HCT116 (cell line): ENCODE results near the gene RXRA. TPM values are rescaled to one million over a fixed set of nuclear protein-coding genes. Genes with fewer than 3 reads are reported as not detected.
A peak's percentile ranks its signal among the peaks of the same experiment; 100 is the strongest.

Experiments
- ATAC-seq: fragments of 200-7000 bp; cut with Tn5 transposase; 2 replicates; pipeline ENCODE4 v1.9.1; 2020; ENCODE audit warnings: mild to moderate bottlenecking, moderate library complexity
- BruUV-seq: library from RNA; stranded (reverse); fragments of 400-500 nt; replicated peaks from 2 replicates; lab custom pipeline; 2021; lab: Mats Ljungman, UMichigan
- CTCF ChIA-PET: fragments of 300-600 bp; sonication (Branson Sonifier 250); formaldehyde crosslinking; loops from one replicate; lab custom pipeline; 2021; ENCODE audit warnings: antibody characterized with exemption; lab: Charles Lee
- POLR2A ChIA-PET: fragments of 300-600, 350-600 bp; sonication (Branson Sonifier 250); formaldehyde crosslinking; loops from one replicate; lab custom pipeline; 2021; ENCODE audit warnings: antibody characterized with exemption; lab: Charles Lee
- RAD21 ChIA-PET, 2 experiments: fragments of 300-600 bp; sonication (Branson Sonifier 250); formaldehyde crosslinking; loops; one replicate each; lab custom pipeline; 2023; ENCODE audit warnings: low total read pairs in 2 of 2; ENCODE audit not compliant: uncharacterized antibody in 2 of 2, unreplicated experiment in 2 of 2, low non-redundant PET in 1 of 2; lab: Charles Lee
- DNase-seq: peaks from one replicate; pipeline ENCODE4 v3.0.0-alpha.2; 2010; ENCODE audit warnings: low read depth, low spot score
- H2AFZ ChIP-seq: fragments of 200-600 bp; shearing (Covaris generic), sonication (generic); 2 replicates; pipeline ENCODE4 v1.6.1; 2017; ENCODE audit warnings: low read depth, mixed run types, mixed read lengths, antibody characterized with exemption, low read length; ENCODE audit not compliant: poor library complexity, severe bottlenecking
- H3K27ac ChIP-seq: 2 replicates; pipeline ENCODE4 v1.5.1; 2012; ENCODE audit warnings: low read depth, low read length
- H3K27me3 ChIP-seq: fragments of 200-600 bp; sonication (generic); 2 replicates; pipeline ENCODE4 v1.6.1; 2016; ENCODE audit warnings: mixed run types, low read length, mixed read lengths; ENCODE audit not compliant: insufficient read depth
- H3K36me3 ChIP-seq, 2 experiments: fragments of 200-500 bp in 1 of 2; fragments of 200-600 bp in 1 of 2; sonication (Bioruptor generic) in 1 of 2; sonication (generic) in 1 of 2; 2 replicates each; pipeline versions ENCODE4 v1.5.1 to v1.6.1; 2014 to 2016; ENCODE audit warnings: low read length in 2 of 2, inconsistent platforms in 1 of 2, mixed read lengths in 1 of 2, mixed run types in 1 of 2; ENCODE audit not compliant: insufficient read depth in 2 of 2, control insufficient read depth in 1 of 2
- H3K4me1 ChIP-seq, 2 experiments: fragments of 200-600 bp in 1 of 2; sonication (generic) in 1 of 2; 2 replicates each; pipeline versions ENCODE4 v1.5.1 to v1.6.1; 2012 to 2017; ENCODE audit warnings: low read length in 2 of 2, inconsistent platforms in 1 of 2, mild to moderate bottlenecking in 1 of 2, mixed read lengths in 1 of 2, mixed run types in 1 of 2, moderate library complexity in 1 of 2; ENCODE audit not compliant: insufficient read depth in 2 of 2, control insufficient read depth in 1 of 2
- H3K4me2 ChIP-seq: fragments of 200-600 bp; sonication (generic); 2 replicates; pipeline ENCODE4 v1.6.1; 2017; ENCODE audit warnings: mixed run types, low read length, mixed read lengths
- H3K4me3 ChIP-seq, 2 experiments: fragments of 200-600 bp in 1 of 2; sonication (generic) in 1 of 2; replicated peaks in 1 of 2; 2 replicates each; pipeline ENCODE4 v1.5.1; 2011 to 2016; ENCODE audit warnings: low read length in 2 of 2, control low read depth in 1 of 2, low read depth in 1 of 2, mild to moderate bottlenecking in 1 of 2, mixed read lengths in 1 of 2, mixed run types in 1 of 2
- H3K79me2 ChIP-seq: fragments of 200-600 bp; sonication (generic); 2 replicates; pipeline ENCODE4 v1.6.1; 2017; ENCODE audit warnings: mild to moderate bottlenecking, mixed run types, low read length, moderate library complexity, mixed read lengths; ENCODE audit not compliant: insufficient read depth
- H3K9ac ChIP-seq: fragments of 200-600 bp; sonication (generic); 2 replicates; pipeline ENCODE4 v1.6.1; 2016; ENCODE audit warnings: low read length, mixed read lengths
- H3K9me2 ChIP-seq: fragments of 200-600 bp; sonication (generic), shearing (Covaris generic); 2 replicates; pipeline ENCODE4 v1.6.1; 2017; ENCODE audit warnings: mixed run types, mild to moderate bottlenecking, moderate library complexity; ENCODE audit not compliant: insufficient read depth
- H3K9me3 ChIP-seq, 2 experiments: fragments of 200-500 bp in 1 of 2; fragments of 200-600 bp in 1 of 2; sonication (Bioruptor generic) in 1 of 2; sonication (generic) in 1 of 2; 2 replicates each; pipeline ENCODE4 v1.6.1; 2014 to 2017; ENCODE audit warnings: low read length in 2 of 2, mixed read lengths in 2 of 2, inconsistent platforms in 1 of 2, low read depth in 1 of 2, mild to moderate bottlenecking in 1 of 2, mixed run types in 1 of 2, moderate library complexity in 1 of 2; ENCODE audit not compliant: control insufficient read depth in 1 of 2, insufficient read depth in 1 of 2
- H4K20me1 ChIP-seq: fragments of 200-600 bp; sonication (generic), shearing (Covaris generic); 2 replicates; pipeline ENCODE4 v1.6.1; 2017; ENCODE audit warnings: mixed run types, mild to moderate bottlenecking, moderate library complexity; ENCODE audit not compliant: insufficient read depth
- CBX3 ChIP-seq: IDR thresholded peaks from 2 replicates; pipeline ENCODE4 v1.6.1; 2012; ENCODE audit warnings: low read depth
- CEBPB ChIP-seq: IDR thresholded peaks from 2 replicates; pipeline ENCODE4 v1.6.1; 2012; ENCODE audit warnings: low read depth
- EGR1 ChIP-seq: IDR thresholded peaks from 2 replicates; pipeline ENCODE4 v1.6.1; 2012; ENCODE audit warnings: low read depth
- EZH2 ChIP-seq: fragments of 200-600 bp; sonication (generic); IDR thresholded peaks from 2 replicates; pipeline ENCODE4 v1.6.1; 2017; ENCODE audit warnings: antibody characterized with exemption, mixed run types
- EZH2phosphoT487 ChIP-seq: fragments of 200-600 bp; IDR thresholded peaks from 2 replicates; pipeline ENCODE4 v1.6.1; 2018; ENCODE audit warnings: antibody characterized with exemption, borderline replicate concordance
- FOSL1 ChIP-seq: IDR thresholded peaks from 2 replicates; pipeline ENCODE4 v1.6.1; 2012; ENCODE audit warnings: low read depth
- POLR2A ChIP-seq: IDR thresholded peaks from 2 replicates; pipeline ENCODE4 v1.7.0; 2011; ENCODE audit warnings: borderline replicate concordance; ENCODE audit not compliant: insufficient read depth, insufficient read length; ENCODE audit errors: extremely low read depth
- POLR2AphosphoS5 ChIP-seq: IDR thresholded peaks from 2 replicates; pipeline ENCODE4 v1.6.1; 2011; ENCODE audit warnings: mild to moderate bottlenecking, low read depth, low read length, moderate library complexity
- RAD21 ChIP-seq: IDR thresholded peaks from 2 replicates; pipeline ENCODE4 v1.6.1; 2012; ENCODE audit warnings: low read depth, mild to moderate bottlenecking
- SIN3A ChIP-seq: IDR thresholded peaks from 2 replicates; pipeline ENCODE4 v1.6.1; 2012; ENCODE audit warnings: low read depth
- SP1 ChIP-seq: IDR thresholded peaks from 2 replicates; pipeline ENCODE4 v1.6.1; 2012; ENCODE audit warnings: low read depth
- SRF ChIP-seq: IDR thresholded peaks from 2 replicates; pipeline ENCODE4 v1.6.1; 2012; ENCODE audit warnings: low read depth
- TCF7L2 ChIP-seq: IDR thresholded peaks from 2 replicates; pipeline ENCODE4 v1.7.0; 2011; ENCODE audit warnings: borderline replicate concordance, inconsistent platforms; ENCODE audit not compliant: insufficient read depth, insufficient read length; ENCODE audit errors: extremely low read depth
- YY1 ChIP-seq: IDR thresholded peaks from 2 replicates; pipeline ENCODE4 v1.6.1; 2011; ENCODE audit warnings: low read length, low read depth, moderate library complexity, mild to moderate bottlenecking; ENCODE audit not compliant: insufficient replicate concordance; ENCODE audit errors: extremely low read depth
- ZBTB33 ChIP-seq: IDR thresholded peaks from 2 replicates; pipeline ENCODE4 v1.6.1; 2011; ENCODE audit warnings: mild to moderate bottlenecking, low read length, moderate library complexity; ENCODE audit not compliant: insufficient replicate concordance; ENCODE audit errors: extremely low read depth
- ZFX ChIP-seq: fragments of 450-650 bp; IDR thresholded peaks from 2 replicates; pipeline ENCODE4 v1.6.1; 2017
- intact Hi-C: fragments of 100-400 bp; cut with micrococcal nuclease; formaldehyde crosslinking; loops from 2 replicates; pipeline ENCODE4 v1.10.0; 2022
- total RNA-seq: library from RNA; stranded (reverse); gene quantifications from one replicate; pipeline ENCODE4 v1.2.1, GENCODE V29; 2021; ENCODE audit not compliant: unreplicated experiment

RXRA gene
- total RNA-seq, 1 experiment from 2014 or later = 43.9 TPM

DNA sequence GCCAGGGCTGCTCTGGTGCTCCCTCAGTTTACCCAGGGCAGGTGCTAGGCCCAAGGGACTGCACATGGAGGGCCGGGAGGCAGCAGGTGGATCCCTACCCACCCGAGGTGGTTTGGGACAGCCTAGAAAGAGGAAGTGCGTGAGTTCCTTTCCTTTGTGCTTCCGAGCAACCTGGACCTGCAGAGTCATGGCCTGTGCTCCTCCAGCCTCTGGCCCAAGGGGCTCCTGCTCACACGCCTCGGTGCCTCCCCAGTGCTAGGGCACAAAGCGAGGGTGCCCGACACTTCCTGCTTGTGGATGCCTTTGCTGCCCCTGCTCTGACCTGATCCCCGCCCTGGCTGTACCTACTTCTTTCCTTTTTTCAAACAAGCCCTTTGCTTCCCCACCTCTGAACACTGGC, 79.3 kb downstream of the RXRA start:
- H3K9me3 ChIP-seq = no peaks in the 10 kb centered on the region
- peak overlapping the region; percentile 82 for H3K4me2 ChIP-seq
- intact Hi-C loops = no loop called here
- no peak for ATAC-seq
- peaks cover 17 to 43% of the 10 kb centered on the region in 2 experiments for H3K4me1 ChIP-seq
- ChIA-PET CTCF (no interaction called here), POLR2A (no interaction called here), RAD21 (no interaction called here)
- DNase-seq = no peak
- BruUV-seq = no TSS peak
- no peaks in the 10 kb centered on the region for H3K36me3 ChIP-seq
- H3K27me3 ChIP-seq = no peaks in the 10 kb centered on the region
- H3K27ac ChIP-seq = peak overlapping the region; percentile 46; the same call in 1 of the 2 replicates
- H3K79me2 ChIP-seq = peaks cover 9% of the 10 kb centered on the region; the same call in 1 of the 2 replicates
- H3K9me2 ChIP-seq = no peaks in the 10 kb centered on the region
- no peak overlapping the region for H2AFZ ChIP-seq
- peak overlapping the region; percentile 26; the same call in 1 of the 2 replicates for H3K9ac ChIP-seq
- no peaks in the 10 kb centered on the region for H4K20me1 ChIP-seq
- TF ChIP-seq EZH2phosphoT487 = no peak
- TF ChIP-seq YY1 = no peak
- no peak for TF ChIP-seq ZFX
- no peak for TF ChIP-seq EGR1
- no peak overlapping the region for H3K4me3 ChIP-seq

GRCh38 chr9:134406366-134407120, 80.3 kb downstream of the RXRA start:
- no peaks in the 10 kb centered on the region for H4K20me1 ChIP-seq
- no peaks in the 10 kb centered on the region for H3K36me3 ChIP-seq
- H3K4me2 ChIP-seq = peak overlapping the region; percentile 82
- H3K27me3 ChIP-seq = no peaks in the 10 kb centered on the region
- peak overlapping the region; percentile 72 for H3K9ac ChIP-seq
- DNase-seq (no peak), ATAC-seq (0 out of 2 replicates have a peak, but pooled peaks have one; percentile 4)
- H3K79me2 ChIP-seq = peaks cover 9% of the 10 kb centered on the region; the same call in 1 of the 2 replicates
- RAD21 ChIA-PET = no interaction called here
- no peak overlapping the region for H2AFZ ChIP-seq
- BruUV-seq = no TSS peak
- H3K9me2 ChIP-seq = no peaks in the 10 kb centered on the region
- H3K27ac ChIP-seq = peak overlapping the region; percentile 57
- H3K4me1 ChIP-seq = peaks cover 17 to 48% of the 10 kb centered on the region in 2 experiments
- POLR2A ChIA-PET = no interaction called here
- H3K9me3 ChIP-seq = no peaks in the 10 kb centered on the region
- intact Hi-C loops = no loop called here
- H3K4me3 ChIP-seq = peak overlapping the region; percentile 6 to 46; a peak in 3 of 4 replicates
- CTCF ChIA-PET = no interaction called here
- TF ChIP-seq SIN3A (no peak), SRF (no peak), POLR2A (no peak), EZH2 (no peak), CBX3 (no peak), FOSL1 (no peak), RAD21 (no peak), EZH2phosphoT487 (no peak), CEBPB (no peak), ZBTB33 (no peak), POLR2AphosphoS5 (no peak), TCF7L2 (no peak), SP1 (no peak)
